Mesendoderm (in vitro differentiated cells): Measurements from ENCODE around the gene CYP4V2.

Source experiments
- DNase-seq: peaks from one replicate; pipeline ENCODE4 v3.0.0; 2013
- H2AK5ac ChIP-seq: 2 replicates; pipeline ENCODE4 v1.6.1; 2013; ENCODE audit warnings: low read length, inconsistent platforms
- H2BK120ac ChIP-seq: 2 replicates; pipeline ENCODE4 v1.6.1; 2013; ENCODE audit warnings: low read depth, mild to moderate bottlenecking, low read length, moderate library complexity, mixed read lengths
- H2BK15ac ChIP-seq: replicated peaks from 2 replicates; pipeline ENCODE4 v1.6.1; 2013; ENCODE audit warnings: low read depth, mild to moderate bottlenecking, moderate library complexity
- H2BK5ac ChIP-seq: 2 replicates; pipeline ENCODE4 v1.6.1; 2013; ENCODE audit warnings: low read length, inconsistent platforms
- H3K18ac ChIP-seq: 2 replicates; pipeline ENCODE4 v1.6.1; 2013; ENCODE audit warnings: mild to moderate bottlenecking, low read length, mixed read lengths
- H3K23ac ChIP-seq: one replicate; pipeline ENCODE4 v1.6.1; 2013; ENCODE audit warnings: low read length
- H3K27ac ChIP-seq: 2 replicates; pipeline ENCODE4 v1.5.1; 2013; ENCODE audit warnings: low read depth, mild to moderate bottlenecking, inconsistent platforms, low read length, moderate library complexity
- H3K27me3 ChIP-seq: 2 replicates; pipeline ENCODE4 v1.6.1; 2013; ENCODE audit warnings: low read length, control low read depth, mild to moderate bottlenecking, inconsistent platforms; ENCODE audit not compliant: insufficient read depth, poor library complexity
- H3K36me3 ChIP-seq: 2 replicates; pipeline ENCODE4 v1.6.1; 2013; ENCODE audit warnings: low read length, inconsistent platforms; ENCODE audit not compliant: control insufficient read depth, insufficient read depth
- H3K4ac ChIP-seq: one replicate; pipeline ENCODE4 v1.6.1; 2013; ENCODE audit warnings: low read depth, mild to moderate bottlenecking, low read length, moderate library complexity
- H3K4me1 ChIP-seq: 2 replicates; pipeline ENCODE4 v1.6.1; 2013; ENCODE audit warnings: low read depth, low read length, inconsistent platforms; ENCODE audit not compliant: control insufficient read depth
- H3K4me2 ChIP-seq: 2 replicates; pipeline ENCODE4 v1.6.1; 2013; ENCODE audit warnings: low read length
- H3K4me3 ChIP-seq: 2 replicates; pipeline ENCODE4 v1.5.1; 2013; ENCODE audit warnings: mild to moderate bottlenecking, low read length
- H3K56ac ChIP-seq: one replicate; pipeline ENCODE4 v1.6.1; 2013; ENCODE audit warnings: low read length
- H3K79me1 ChIP-seq: 2 replicates; pipeline ENCODE4 v1.6.1; 2013; ENCODE audit warnings: low read length, inconsistent platforms
- H3K79me2 ChIP-seq: 2 replicates; pipeline ENCODE4 v1.6.1; 2013; ENCODE audit warnings: mild to moderate bottlenecking, low read length; ENCODE audit not compliant: control insufficient read depth, insufficient read depth
- H3K9ac ChIP-seq: 2 replicates; pipeline ENCODE4 v1.6.1; 2013; ENCODE audit warnings: low read length, inconsistent platforms
- H4K5ac ChIP-seq: one replicate; pipeline ENCODE4 v1.6.1; 2013; ENCODE audit warnings: low read length
- H4K8ac ChIP-seq: one replicate; pipeline ENCODE4 v1.6.1; 2013; ENCODE audit warnings: low read depth, mild to moderate bottlenecking, control low read depth, low read length, moderate library complexity
- WGBS: extraction: QIAGEN DNeasy Blood & Tissue Kit; methylation state at CpG from one replicate; pipeline ENCODE4 v1.1.7; 2013; ENCODE audit warnings: low lambda C conversion rate, missing lambda C conversion rate; ENCODE audit not compliant: insufficient coverage; ENCODE audit errors: extremely low coverage; 5-methylcytosine and 5-hydroxymethylcytosine counted together

The CYP4V2 gene

GRCh38 chr4:186258216-186258811 is 66.9 kb downstream of the CYP4V2 start:
- no peaks in the 10 kb centered on the region for H3K79me1 ChIP-seq
- no peaks in the 10 kb centered on the region for H3K36me3 ChIP-seq
- H2BK15ac ChIP-seq = no peak overlapping the region
- no peak overlapping the region for H3K18ac ChIP-seq
- DNase-seq = no peak
- no peak overlapping the region for H3K4ac ChIP-seq
- no peak overlapping the region for H3K23ac ChIP-seq
- no peak overlapping the region for H2BK5ac ChIP-seq
- no peak overlapping the region for H2BK120ac ChIP-seq
- H4K5ac ChIP-seq = no peak overlapping the region
- no peak overlapping the region for H3K27ac ChIP-seq
- H3K27me3 ChIP-seq = no peaks in the 10 kb centered on the region
- no peaks in the 10 kb centered on the region for H3K79me2 ChIP-seq
- H3K4me2 ChIP-seq = no peak overlapping the region
- no peak overlapping the region for H3K56ac ChIP-seq
- no peak overlapping the region for H3K4me3 ChIP-seq
- H4K8ac ChIP-seq = no peak overlapping the region
- WGBS = no CpG with 5 or more reads among the region's 12 CpGs
- no peak overlapping the region for H3K9ac ChIP-seq
- H2AK5ac ChIP-seq = no peak overlapping the region
- H3K4me1 ChIP-seq = no peaks in the 10 kb centered on the region

- no peak overlapping the region for H2AK5ac ChIP-seq
- no peaks in the 10 kb centered on the region for H3K4me1 ChIP-seq
- H3K18ac ChIP-seq = no peak overlapping the region
- no peak overlapping the region for H3K56ac ChIP-seq
- H3K27me3 ChIP-seq = no peaks in the 10 kb centered on the region
- no peak overlapping the region for H2BK15ac ChIP-seq
- H4K5ac ChIP-seq = no peak overlapping the region
- DNase-seq = no peak
- no peaks in the 10 kb centered on the region for H3K79me1 ChIP-seq
- no CpG with 5 or more reads among the region's 6 CpGs for WGBS
- H4K8ac ChIP-seq = no peak overlapping the region
- no peak overlapping the region for H2BK5ac ChIP-seq
- H3K23ac ChIP-seq = no peak overlapping the region
- no peak overlapping the region for H3K27ac ChIP-seq
- no peak overlapping the region for H2BK120ac ChIP-seq
- no peak overlapping the region for H3K4ac ChIP-seq
- no peak overlapping the region for H3K4me2 ChIP-seq
- H3K36me3 ChIP-seq = no peaks in the 10 kb centered on the region
- no peak overlapping the region for H3K4me3 ChIP-seq
- H3K9ac ChIP-seq = no peak overlapping the region
- no peaks in the 10 kb centered on the region for H3K79me2 ChIP-seq
Measured at GRCh38 chr4:186260117-186260503, 68.7 kb downstream of the CYP4V2 start.
